Heart left ventricle (tissue), 13 donors: ENCODE results near the gene SPTAN1.

ENCODE experiments used
- CTCF ChIP-seq, 12 donors: fragments of 200-600 bp; sonication (generic) in 4 of 12; IDR thresholded peaks; one replicate each; pipeline versions ENCODE4 v1.5.0 to v1.8.0; 2018 to 2022; ENCODE audit warnings: antibody characterized with exemption in 12 of 12, mild to moderate bottlenecking in 5 of 12
- POLR2A ChIP-seq, 2 donors: fragments of 450-650 bp; IDR thresholded peaks; one replicate each; pipeline ENCODE4 v1.6.1; 2017; ENCODE audit warnings: antibody characterized with exemption in 2 of 2, mild to moderate bottlenecking in 2 of 2, moderate library complexity in 2 of 2
- donor health status: ischemic (EF 13 %, LVEDD 7.1; RV severe dilation, severe dysfunction).
- donor health status: DM: no; HTN: yes; CAD: no.
- donor health status: DM: no; HTN: no; CAD: no.
- donor health status: ischemic (EF 25% LVEDD 6.9; RV normal size, moderate dysfunction).
- donor health status: ischemic (EF 25% LVEDD 5.7; RV mildly dilated, moderate dysfunction).
- donor health status: ischemic (EF 35%, LVEDD 5.7; RV mildly dilated, moderate dysfunction).
- donor health status: nonischemic (EF 11% LVEDD 7.7; RV severe dilation, severe dysfunction).
- donor health status: DM: yes; HTN: yes; CAD: no.
- donor health status: PGD.
- donor health status: ischemic (EF 29% LVEDD 5.4; RV normal size, mild dysfunction).
- donor health status: nonischemic (EF 23%, LVEDD 6.1; RV moderate dilation, normal function).

- TF ChIP-seq CTCF (IDR thresholded peaks at IDR 0.05), result no peak
- no peak for TF ChIP-seq POLR2A (IDR thresholded peaks at IDR 0.05)
These were observed 72.2 kb downstream of the SPTAN1 start for GRCh38 chr9:128624566-128624965.
